ENCODE data around the gene CA7.
A peak's percentile ranks its signal among the peaks of the same experiment; 100 is the strongest.

DNA sequence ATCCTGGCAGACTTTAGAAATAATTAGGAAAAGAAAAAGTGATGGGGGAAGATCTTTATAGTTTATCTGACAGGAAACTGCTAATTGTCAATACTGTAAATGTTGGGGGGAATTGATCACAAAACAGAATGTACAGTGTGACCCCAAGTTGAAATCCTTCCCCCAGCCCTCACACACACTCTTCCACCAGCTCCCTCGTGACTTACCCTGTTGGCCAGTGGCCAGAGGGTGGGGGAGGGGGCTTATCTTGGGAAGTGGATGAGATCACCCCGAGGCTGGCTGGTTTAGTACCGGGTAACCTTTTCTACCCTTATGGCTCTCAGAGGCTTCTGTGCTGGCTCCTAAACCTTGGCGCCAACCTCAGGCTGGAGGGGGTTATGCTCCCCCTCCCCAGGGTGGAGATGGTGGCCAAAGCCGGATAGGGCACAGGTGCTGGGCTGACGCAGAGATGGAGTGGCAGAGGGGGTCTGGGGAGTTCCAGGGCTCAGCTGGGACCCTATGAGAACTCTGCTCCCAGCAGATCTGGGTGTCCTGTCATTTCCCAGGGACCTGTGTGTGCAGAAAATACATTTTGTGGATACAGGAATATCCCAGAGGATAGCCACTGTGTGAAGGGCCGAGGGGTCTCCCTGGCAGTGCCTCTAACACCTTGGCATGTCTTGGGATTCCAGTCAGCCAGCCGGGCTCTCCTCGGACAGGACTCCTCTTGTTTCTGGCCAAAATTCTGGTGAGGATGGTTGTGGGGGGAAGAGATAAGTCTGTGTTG, 55.9 kb downstream of the CA7 start:
- no peak for TF ChIP-seq CTCF (IDR thresholded peaks at IDR 0.05)
- peak in 1 of 4 donors; percentile 24 for TF ChIP-seq POLR2A (IDR thresholded peaks at IDR 0.05)
- peak in 2 of 4 donors; percentile 29 to 56 for TF ChIP-seq EP300 (IDR thresholded peaks at IDR 0.05)
- TF ChIP-seq POLR2AphosphoS5 (IDR thresholded peaks at IDR 0.05), result peak in 1 of 2 donors; percentile 48

All from upper lobe of left lung (tissue), 4 donors.